HEK293 (cell line): Measurements from ENCODE around the gene GBP7.

ENCODE experiments used
- CTCF ChIA-PET: fragments of 350-600 bp; formaldehyde crosslinking; extraction: SDS; loops from one replicate; lab custom pipeline; 2021; ENCODE audit warnings: antibody characterized with exemption; lab: Yijun Ruan, JAX
- POLR2A ChIA-PET: fragments of 300-600 bp; formaldehyde crosslinking; extraction: SDS; loops from one replicate; lab custom pipeline; 2020; ENCODE audit warnings: antibody characterized with exemption, inconsistent platforms; lab: Yijun Ruan, JAX
- H3K27ac ChIP-seq: fragments of 200-500 bp; sonication (Bioruptor generic); 2 replicates; pipeline ENCODE4 v1.5.1; 2014; ENCODE audit warnings: low read depth, low read length, control low read depth, inconsistent platforms; ENCODE audit errors: extremely low read depth
- H3K36me3 ChIP-seq, 2 experiments: fragments of 200-500 bp in 1 of 2; sonication (Bioruptor generic) in 1 of 2; 1 replicate in 1 of 2; 2 replicates in 1 of 2; pipeline ENCODE4 v1.5.1; 2014 to 2017; ENCODE audit warnings: inconsistent platforms in 2 of 2, low read length in 2 of 2; ENCODE audit not compliant: control insufficient read depth in 2 of 2, insufficient read depth in 1 of 2
- H3K4me1 ChIP-seq: fragments of 200-500 bp; sonication (Bioruptor generic); 2 replicates; pipeline ENCODE4 v1.5.1; 2014; ENCODE audit warnings: mild to moderate bottlenecking, low read length, inconsistent platforms; ENCODE audit not compliant: control insufficient read depth, insufficient read depth
- H3K4me3 ChIP-seq: 2 replicates; pipeline ENCODE4 v1.5.1; 2011; ENCODE audit warnings: low read depth, mild to moderate bottlenecking, control low read depth, low read length, moderate library complexity
- H3K9me3 ChIP-seq: fragments of 200-500 bp; sonication (Bioruptor generic); 2 replicates; pipeline ENCODE4 v1.5.1; 2014; ENCODE audit warnings: low read depth, low read length, inconsistent platforms; ENCODE audit not compliant: control insufficient read depth, insufficient read depth
- BCL11B ChIP-seq: fragments of 450-650 bp; formaldehyde crosslinking; IDR thresholded peaks from 2 replicates; pipeline ENCODE4 v1.5.1; 2016; ENCODE audit warnings: low read depth, missing biosample characterization, missing genetic modification characterization
- GLI4 ChIP-seq: fragments of 450-650 bp; formaldehyde crosslinking; IDR thresholded peaks from 2 replicates; pipeline ENCODE4 v1.5.1; 2016; ENCODE audit warnings: missing biosample characterization, missing genetic modification characterization
- GLIS1 ChIP-seq: fragments of 450-650 bp; formaldehyde crosslinking; IDR thresholded peaks from 2 replicates; pipeline ENCODE4 v1.5.1; 2016; ENCODE audit warnings: missing biosample characterization, missing genetic modification characterization
- GLIS2 ChIP-seq: fragments of 450-650 bp; formaldehyde crosslinking; IDR thresholded peaks from 2 replicates; pipeline ENCODE4 v1.5.1; 2016; ENCODE audit warnings: missing biosample characterization, missing genetic modification characterization
- KLF9 ChIP-seq: fragments of 450-650 bp; formaldehyde crosslinking; IDR thresholded peaks from 2 replicates; pipeline ENCODE4 v1.5.1; 2016; ENCODE audit warnings: missing biosample characterization, missing genetic modification characterization, low read depth
- SCRT1 ChIP-seq: fragments of 450-650 bp; formaldehyde crosslinking; IDR thresholded peaks from 2 replicates; pipeline ENCODE4 v1.5.1; 2016; ENCODE audit warnings: missing biosample characterization, missing genetic modification characterization, borderline replicate concordance
- SP2 ChIP-seq: fragments of 450-650 bp; formaldehyde crosslinking; IDR thresholded peaks from 2 replicates; pipeline ENCODE4 v1.5.1; 2016; ENCODE audit warnings: missing biosample characterization, missing genetic modification characterization
- TRIM28 ChIP-seq: IDR thresholded peaks from 2 replicates; pipeline ENCODE4 v1.6.1; 2011; ENCODE audit warnings: low read length, control low read depth, borderline replicate concordance
- ZBTB7A ChIP-seq: fragments of 450-650 bp; formaldehyde crosslinking; IDR thresholded peaks from 2 replicates; pipeline ENCODE4 v1.5.1; 2016; ENCODE audit warnings: low read depth, missing biosample characterization, missing genetic modification characterization
- ZFP3 ChIP-seq: fragments of 450-650 bp; formaldehyde crosslinking; IDR thresholded peaks from 2 replicates; pipeline ENCODE4 v1.5.1; 2016; ENCODE audit warnings: low read depth, missing biosample characterization, missing genetic modification characterization
- ZFP41 ChIP-seq: fragments of 450-650 bp; formaldehyde crosslinking; IDR thresholded peaks from 2 replicates; pipeline ENCODE4 v1.5.1; 2016; ENCODE audit warnings: missing biosample characterization, missing genetic modification characterization, borderline replicate concordance
- ZNF175 ChIP-seq: fragments of 450-650 bp; formaldehyde crosslinking; IDR thresholded peaks from 2 replicates; pipeline ENCODE4 v1.5.1; 2016; ENCODE audit warnings: missing biosample characterization, missing genetic modification characterization
- ZNF2 ChIP-seq: fragments of 450-650 bp; formaldehyde crosslinking; IDR thresholded peaks from 2 replicates; pipeline ENCODE4 v1.5.1; 2016; ENCODE audit warnings: missing biosample characterization, missing genetic modification characterization
- ZNF223 ChIP-seq: fragments of 450-650 bp; formaldehyde crosslinking; IDR thresholded peaks from 2 replicates; pipeline ENCODE4 v1.5.1; 2016; ENCODE audit warnings: missing biosample characterization, missing genetic modification characterization
- ZNF23 ChIP-seq: fragments of 450-650 bp; formaldehyde crosslinking; IDR thresholded peaks from 2 replicates; pipeline ENCODE4 v1.5.1; 2016; ENCODE audit warnings: missing biosample characterization, missing genetic modification characterization, borderline replicate concordance
- ZNF239 ChIP-seq: fragments of 450-650 bp; formaldehyde crosslinking; IDR thresholded peaks from 2 replicates; pipeline ENCODE4 v1.5.1; 2016; ENCODE audit warnings: missing biosample characterization, missing genetic modification characterization
- ZNF324 ChIP-seq: fragments of 450-650 bp; formaldehyde crosslinking; IDR thresholded peaks from 2 replicates; pipeline ENCODE4 v1.5.1; 2016; ENCODE audit warnings: missing biosample characterization, missing genetic modification characterization
- ZNF426 ChIP-seq: fragments of 450-650 bp; formaldehyde crosslinking; IDR thresholded peaks from 2 replicates; pipeline ENCODE4 v1.5.1; 2017; ENCODE audit warnings: missing biosample characterization, missing genetic modification characterization, mild to moderate bottlenecking, inconsistent platforms, moderate library complexity
- ZNF530 ChIP-seq: fragments of 450-650 bp; formaldehyde crosslinking; IDR thresholded peaks from 2 replicates; pipeline ENCODE4 v1.5.1; 2016; ENCODE audit warnings: low read depth, missing biosample characterization, missing genetic modification characterization
- ZNF776 ChIP-seq: fragments of 450-650 bp; formaldehyde crosslinking; IDR thresholded peaks from 2 replicates; pipeline ENCODE4 v1.5.0; 2017; ENCODE audit warnings: missing biosample characterization, missing genetic modification characterization, borderline replicate concordance
- ZNF777 ChIP-seq: fragments of 450-650 bp; formaldehyde crosslinking; IDR thresholded peaks from 2 replicates; pipeline ENCODE4 v1.5.1; 2017; ENCODE audit warnings: missing biosample characterization, missing genetic modification characterization, borderline replicate concordance
- ZNF830 ChIP-seq: fragments of 450-650 bp; IDR thresholded peaks from 2 replicates; pipeline ENCODE4 v1.5.0; 2018; ENCODE audit warnings: missing biosample characterization, missing genetic modification characterization, low read depth, mild to moderate bottlenecking, moderate library complexity
- TF ChIP-seq, protein P1 (sequence below): fragments of 450-650 bp; IDR thresholded peaks from 2 replicates; pipeline ENCODE4 v1.5.1; 2018; ENCODE audit warnings: missing biosample characterization, missing genetic modification characterization
- TF ChIP-seq, protein P2 (sequence below): fragments of 450-650 bp; formaldehyde crosslinking; IDR thresholded peaks from 2 replicates; pipeline ENCODE4 v1.5.1; 2016; ENCODE audit warnings: missing biosample characterization, missing genetic modification characterization
- TF ChIP-seq, protein P3 (sequence below): fragments of 450-650 bp; formaldehyde crosslinking; IDR thresholded peaks from 2 replicates; pipeline ENCODE4 v1.5.1; 2016; ENCODE audit warnings: missing biosample characterization, missing genetic modification characterization
- TF ChIP-seq, protein P4 (sequence below): fragments of 450-650 bp; formaldehyde crosslinking; IDR thresholded peaks from 2 replicates; pipeline ENCODE4 v1.5.1; 2016; ENCODE audit warnings: missing biosample characterization, missing genetic modification characterization
- TF ChIP-seq, protein P5 (sequence below): fragments of 450-650 bp; formaldehyde crosslinking; IDR thresholded peaks from 2 replicates; pipeline ENCODE4 v1.5.1; 2016; ENCODE audit warnings: missing biosample characterization, missing genetic modification characterization

Gene GBP7

DNA sequence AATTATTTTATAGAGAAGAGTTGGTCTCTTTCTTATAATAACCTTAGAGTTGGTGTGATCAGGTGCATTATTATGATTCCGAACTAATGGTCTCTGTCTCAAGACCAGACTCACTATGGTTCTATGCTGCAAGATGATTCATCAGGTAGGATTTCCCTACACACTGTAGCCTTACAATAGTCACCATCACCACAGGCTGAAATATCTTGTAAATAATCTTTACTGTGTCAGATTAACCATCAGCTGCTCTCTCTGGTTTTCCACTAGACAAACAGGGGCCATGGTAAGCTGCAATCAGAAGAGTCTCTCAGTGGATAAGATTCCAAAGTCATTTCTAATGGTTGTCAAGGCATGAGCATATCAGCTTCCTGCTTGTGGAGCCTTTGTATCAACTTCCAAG lies 27.4 kb upstream of the GBP7 start:
- H3K4me3 ChIP-seq: no peak overlapping the region
- no peak overlapping the region for H3K27ac ChIP-seq
- ChIA-PET CTCF (no interaction called here), POLR2A (no interaction called here)
- TF ChIP-seq ZNF2 (tag by site-specific recombination) (no peak), ZNF239 (no peak), ZBTB7A (tag by site-specific recombination) (no peak), SCRT1 (no peak), ZNF324 (no peak), ZNF776 (tag by site-specific recombination) (no peak), ZNF426 (no peak), GLI4 (tag by site-specific recombination) (no peak), BCL11B (no peak), TRIM28 (no peak), ZNF175 (no peak), ZFP3 (tag by site-specific recombination) (no peak), ZNF23 (tag by site-specific recombination) (no peak), GLIS1 (tag by site-specific recombination) (no peak), GLIS2 (tag by site-specific recombination) (no peak), SP2 (tag by site-specific recombination) (no peak), ZNF530 (tag by site-specific recombination) (no peak), ZNF830 (tag by site-specific recombination) (no peak)
- TF ChIP-seq, protein P1, sequence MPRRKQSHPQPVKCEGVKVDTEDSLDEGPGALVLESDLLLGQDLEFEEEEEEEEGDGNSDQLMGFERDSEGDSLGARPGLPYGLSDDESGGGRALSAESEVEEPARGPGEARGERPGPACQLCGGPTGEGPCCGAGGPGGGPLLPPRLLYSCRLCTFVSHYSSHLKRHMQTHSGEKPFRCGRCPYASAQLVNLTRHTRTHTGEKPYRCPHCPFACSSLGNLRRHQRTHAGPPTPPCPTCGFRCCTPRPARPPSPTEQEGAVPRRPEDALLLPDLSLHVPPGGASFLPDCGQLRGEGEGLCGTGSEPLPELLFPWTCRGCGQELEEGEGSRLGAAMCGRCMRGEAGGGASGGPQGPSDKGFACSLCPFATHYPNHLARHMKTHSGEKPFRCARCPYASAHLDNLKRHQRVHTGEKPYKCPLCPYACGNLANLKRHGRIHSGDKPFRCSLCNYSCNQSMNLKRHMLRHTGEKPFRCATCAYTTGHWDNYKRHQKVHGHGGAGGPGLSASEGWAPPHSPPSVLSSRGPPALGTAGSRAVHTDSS (tag by site-specific recombination): no peak
- H3K36me3 ChIP-seq: no peaks in the 10 kb centered on the region
- no peaks in the 10 kb centered on the region for H3K4me1 ChIP-seq
- H3K9me3 ChIP-seq: no peaks in the 10 kb centered on the region

DNA sequence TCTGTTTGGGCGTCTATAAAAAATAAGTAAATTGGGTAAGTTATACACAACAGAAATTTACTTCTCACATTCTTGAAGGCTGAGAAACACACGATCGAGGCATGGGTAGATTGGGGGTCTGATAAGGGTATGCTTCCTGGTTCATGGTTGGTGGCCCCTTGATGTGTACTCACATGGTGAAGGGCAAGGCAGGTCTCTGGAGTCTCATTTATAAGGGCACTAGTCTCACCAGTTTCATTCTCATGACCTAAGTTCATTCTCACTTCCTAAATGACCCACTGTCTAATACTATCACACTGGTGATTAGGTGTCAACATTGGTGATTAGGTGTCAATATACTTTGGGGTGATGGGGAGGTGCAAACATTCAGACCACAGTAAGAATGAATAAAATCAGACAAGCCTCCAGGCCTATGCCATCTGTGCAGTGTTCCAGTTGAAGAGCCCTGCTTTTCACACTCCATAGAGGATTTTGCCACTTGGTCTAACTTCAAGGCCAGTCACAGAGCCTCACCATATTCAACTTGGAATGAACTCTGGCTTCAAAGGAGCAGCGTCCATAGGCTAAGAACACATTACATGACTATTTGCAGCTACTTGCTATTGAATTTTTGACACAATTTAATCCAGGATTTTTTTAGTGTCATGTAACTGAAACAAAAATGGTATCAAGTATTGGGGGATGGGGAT lies 25.4 kb upstream of the GBP7 start:
- POLR2A ChIA-PET: no interaction called here
- TF ChIP-seq, protein P2, sequence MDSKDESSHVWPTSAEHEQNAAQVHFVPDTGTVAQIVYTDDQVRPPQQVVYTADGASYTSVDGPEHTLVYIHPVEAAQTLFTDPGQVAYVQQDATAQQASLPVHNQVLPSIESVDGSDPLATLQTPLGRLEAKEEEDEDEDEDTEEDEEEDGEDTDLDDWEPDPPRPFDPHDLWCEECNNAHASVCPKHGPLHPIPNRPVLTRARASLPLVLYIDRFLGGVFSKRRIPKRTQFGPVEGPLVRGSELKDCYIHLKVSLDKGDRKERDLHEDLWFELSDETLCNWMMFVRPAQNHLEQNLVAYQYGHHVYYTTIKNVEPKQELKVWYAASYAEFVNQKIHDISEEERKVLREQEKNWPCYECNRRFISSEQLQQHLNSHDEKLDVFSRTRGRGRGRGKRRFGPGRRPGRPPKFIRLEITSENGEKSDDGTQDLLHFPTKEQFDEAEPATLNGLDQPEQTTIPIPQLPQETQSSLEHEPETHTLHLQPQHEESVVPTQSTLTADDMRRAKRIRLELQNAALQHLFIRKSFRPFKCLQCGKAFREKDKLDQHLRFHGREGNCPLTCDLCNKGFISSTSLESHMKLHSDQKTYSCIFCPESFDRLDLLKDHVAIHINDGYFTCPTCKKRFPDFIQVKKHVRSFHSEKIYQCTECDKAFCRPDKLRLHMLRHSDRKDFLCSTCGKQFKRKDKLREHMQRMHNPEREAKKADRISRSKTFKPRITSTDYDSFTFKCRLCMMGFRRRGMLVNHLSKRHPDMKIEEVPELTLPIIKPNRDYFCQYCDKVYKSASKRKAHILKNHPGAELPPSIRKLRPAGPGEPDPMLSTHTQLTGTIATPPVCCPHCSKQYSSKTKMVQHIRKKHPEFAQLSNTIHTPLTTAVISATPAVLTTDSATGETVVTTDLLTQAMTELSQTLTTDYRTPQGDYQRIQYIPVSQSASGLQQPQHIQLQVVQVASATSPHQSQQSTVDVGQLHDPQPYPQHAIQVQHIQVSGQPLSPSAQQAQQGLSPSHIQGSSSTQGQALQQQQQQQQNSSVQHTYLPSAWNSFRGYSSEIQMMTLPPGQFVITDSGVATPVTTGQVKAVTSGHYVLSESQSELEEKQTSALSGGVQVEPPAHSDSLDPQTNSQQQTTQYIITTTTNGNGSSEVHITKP: no peak
- TF ChIP-seq, protein P3, sequence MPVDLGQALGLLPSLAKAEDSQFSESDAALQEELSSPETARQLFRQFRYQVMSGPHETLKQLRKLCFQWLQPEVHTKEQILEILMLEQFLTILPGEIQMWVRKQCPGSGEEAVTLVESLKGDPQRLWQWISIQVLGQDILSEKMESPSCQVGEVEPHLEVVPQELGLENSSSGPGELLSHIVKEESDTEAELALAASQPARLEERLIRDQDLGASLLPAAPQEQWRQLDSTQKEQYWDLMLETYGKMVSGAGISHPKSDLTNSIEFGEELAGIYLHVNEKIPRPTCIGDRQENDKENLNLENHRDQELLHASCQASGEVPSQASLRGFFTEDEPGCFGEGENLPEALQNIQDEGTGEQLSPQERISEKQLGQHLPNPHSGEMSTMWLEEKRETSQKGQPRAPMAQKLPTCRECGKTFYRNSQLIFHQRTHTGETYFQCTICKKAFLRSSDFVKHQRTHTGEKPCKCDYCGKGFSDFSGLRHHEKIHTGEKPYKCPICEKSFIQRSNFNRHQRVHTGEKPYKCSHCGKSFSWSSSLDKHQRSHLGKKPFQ: no peak
- no peak for TF ChIP-seq ZFP41 (tag by site-specific recombination)
- TF ChIP-seq, protein P4, sequence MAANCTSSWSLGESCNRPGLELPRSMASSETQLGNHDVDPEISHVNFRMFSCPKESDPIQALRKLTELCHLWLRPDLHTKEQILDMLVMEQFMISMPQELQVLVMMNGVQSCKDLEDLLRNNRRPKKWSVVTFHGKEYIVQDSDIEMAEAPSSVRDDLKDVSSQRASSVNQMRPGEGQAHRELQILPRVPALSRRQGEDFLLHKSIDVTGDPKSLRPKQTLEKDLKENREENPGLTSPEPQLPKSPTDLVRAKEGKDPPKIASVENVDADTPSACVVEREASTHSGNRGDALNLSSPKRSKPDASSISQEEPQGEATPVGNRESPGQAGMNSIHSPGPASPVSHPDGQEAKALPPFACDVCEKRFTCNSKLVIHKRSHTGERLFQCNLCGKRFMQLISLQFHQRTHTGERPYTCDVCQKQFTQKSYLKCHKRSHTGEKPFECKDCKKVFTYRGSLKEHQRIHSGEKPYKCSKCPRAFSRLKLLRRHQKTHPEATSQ (tag by site-specific recombination): no peak
- no peak for TF ChIP-seq ZNF530 (tag by site-specific recombination)
- TF ChIP-seq, protein P5, sequence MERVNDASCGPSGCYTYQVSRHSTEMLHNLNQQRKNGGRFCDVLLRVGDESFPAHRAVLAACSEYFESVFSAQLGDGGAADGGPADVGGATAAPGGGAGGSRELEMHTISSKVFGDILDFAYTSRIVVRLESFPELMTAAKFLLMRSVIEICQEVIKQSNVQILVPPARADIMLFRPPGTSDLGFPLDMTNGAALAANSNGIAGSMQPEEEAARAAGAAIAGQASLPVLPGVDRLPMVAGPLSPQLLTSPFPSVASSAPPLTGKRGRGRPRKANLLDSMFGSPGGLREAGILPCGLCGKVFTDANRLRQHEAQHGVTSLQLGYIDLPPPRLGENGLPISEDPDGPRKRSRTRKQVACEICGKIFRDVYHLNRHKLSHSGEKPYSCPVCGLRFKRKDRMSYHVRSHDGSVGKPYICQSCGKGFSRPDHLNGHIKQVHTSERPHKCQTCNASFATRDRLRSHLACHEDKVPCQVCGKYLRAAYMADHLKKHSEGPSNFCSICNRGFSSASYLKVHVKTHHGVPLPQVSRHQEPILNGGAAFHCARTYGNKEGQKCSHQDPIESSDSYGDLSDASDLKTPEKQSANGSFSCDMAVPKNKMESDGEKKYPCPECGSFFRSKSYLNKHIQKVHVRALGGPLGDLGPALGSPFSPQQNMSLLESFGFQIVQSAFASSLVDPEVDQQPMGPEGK (tag by site-specific recombination): no peak
- no peak for TF ChIP-seq ZNF777
- no peak for TF ChIP-seq TRIM28
- TF ChIP-seq ZNF223 (tag by site-specific recombination): no peak
- TF ChIP-seq KLF9: no peak

More for the DNA sequence above, 25.4 kb upstream of the GBP7 start:
- no peaks in the 10 kb centered on the region for H3K36me3 ChIP-seq
- H3K9me3 ChIP-seq: no peaks in the 10 kb centered on the region
- no peak overlapping the region for H3K27ac ChIP-seq
- CTCF ChIA-PET: no interaction called here
- no peaks in the 10 kb centered on the region for H3K4me1 ChIP-seq
- no peak overlapping the region for H3K4me3 ChIP-seq
